Measurements from ENCODE around the gene DHRS7. TPM values are rescaled to one million over a fixed set of nuclear protein-coding genes. Genes with fewer than 3 reads are reported as not detected.

DHRS7 gene
- total and polyA plus RNA-seq, 3 donors from 2014 or later = 14.6 to 22.9 (median 20.9) TPM

DNA sequence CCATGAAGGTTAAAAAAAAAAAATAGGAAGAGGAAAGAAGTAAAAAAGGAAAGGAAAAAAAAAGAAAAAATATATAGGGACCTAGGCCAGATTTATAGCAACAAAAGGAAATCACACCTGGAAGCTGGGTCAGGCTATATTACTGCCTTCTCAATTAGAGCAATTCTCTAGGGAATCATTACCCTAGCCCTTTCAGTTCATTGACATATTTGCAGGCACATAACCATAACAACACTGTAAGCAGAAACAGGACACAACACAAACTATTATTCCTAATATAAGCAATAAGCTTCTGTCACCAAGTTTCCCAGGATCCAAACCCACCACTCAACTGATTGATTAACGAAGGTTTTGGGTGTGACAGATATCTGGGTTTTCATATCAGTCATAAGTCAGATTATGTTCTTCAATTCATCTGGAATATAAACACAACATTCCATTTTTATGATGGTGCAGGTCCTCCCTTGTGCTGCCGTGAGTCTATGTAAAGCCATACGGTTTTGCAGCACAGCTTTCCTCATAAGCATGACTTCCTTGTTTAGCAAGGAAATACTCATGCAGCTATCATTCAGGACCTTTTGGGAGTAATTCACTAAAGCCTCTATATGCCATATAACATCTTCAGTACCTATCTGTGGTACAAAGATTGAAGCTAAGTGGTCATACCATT, 69.3 kb downstream of the DHRS7 start:
- Histone ChIP-seq H3K9me3 (no peaks in the 10 kb centered on the region), H3K27me3 (no peaks in the 10 kb centered on the region), H3K4me3 (no peak overlapping the region), H3K36me3 (ENCODE audit: low read depth, missing control alignments) (no peaks in the 10 kb centered on the region), H3K4me1 (peaks cover 15% of the 10 kb centered on the region), H3K27ac (no peak overlapping the region)
- 52 to 57% methylated on average over 3 of the region's 3 CpGs for WGBS, 2 donors
- no peak for DNase-seq
- TF ChIP-seq POLR2A (IDR thresholded peaks at IDR 0.05) = no peak
- no peak for TF ChIP-seq CTCF (IDR thresholded peaks at IDR 0.05)
- intact Hi-C loops (cut with DNase I; ENCODE audit: low total_unique reads) = no loop called here

GRCh38 chr14:60095231-60095630, 70.0 kb downstream of the DHRS7 start:
- H3K27me3 ChIP-seq = no peaks in the 10 kb centered on the region
- peaks cover 17% of the 10 kb centered on the region for H3K4me1 ChIP-seq
- no peak for DNase-seq
- no peaks in the 10 kb centered on the region for H3K9me3 ChIP-seq
- no peak overlapping the region for H3K4me3 ChIP-seq
- TF ChIP-seq CTCF (IDR thresholded peaks at IDR 0.05) = no peak
- no peaks in the 10 kb centered on the region for H3K36me3 ChIP-seq (ENCODE audit: low read depth, missing control alignments)
- intact Hi-C loops (cut with DNase I; ENCODE audit: low total_unique reads) = no loop called here
- no peak overlapping the region for H3K27ac ChIP-seq

- intact Hi-C loops (cut with DNase I; ENCODE audit: low total_unique reads) = no loop called here
- 40 to 48% methylated on average over 5 of the region's 5 CpGs for WGBS, 2 donors
- no peak for TF ChIP-seq POLR2A (IDR thresholded peaks at IDR 0.05)
- no peak for TF ChIP-seq CTCF (IDR thresholded peaks at IDR 0.05)
- no peaks in the 10 kb centered on the region for H3K36me3 ChIP-seq (ENCODE audit: low read depth, missing control alignments)
- peaks cover 17% of the 10 kb centered on the region for H3K4me1 ChIP-seq
- no peak overlapping the region for H3K27ac ChIP-seq
- no peaks in the 10 kb centered on the region for H3K27me3 ChIP-seq
- no peak for DNase-seq
- no peak overlapping the region for H3K4me3 ChIP-seq
- no peaks in the 10 kb centered on the region for H3K9me3 ChIP-seq
Observed at GRCh38 chr14:60094306-60094897, 70.8 kb downstream of the DHRS7 start.

Other genes with a start within 250 kb of the DHRS7 start
- gene LRRC9, start 245.3 kb downstream of the DHRS7 start, total RNA-seq = 10 to 100 TPM in 1 of 2 donors, 1 to 10 TPM in 1; 4.3 to 11.0 TPM
- 10.1 TPM for gene LRRC9, start 245.3 kb downstream of the DHRS7 start, polyA plus RNA-seq (ENCODE audit: insufficient read depth, low read depth, low replicate concordance)
- gene PCNX4, start 73.5 kb downstream of the DHRS7 start, total RNA-seq = 100 to 1,000 TPM; 118 to 133 TPM
- gene PCNX4, start 73.5 kb downstream of the DHRS7 start, polyA plus RNA-seq (ENCODE audit: insufficient read depth, low read depth, low replicate concordance) = 42.3 TPM
- 10 to 100 TPM; 73.0 to 91.1 TPM for gene PPM1A, start 83.8 kb upstream of the DHRS7 start, total RNA-seq
- gene PPM1A, start 83.8 kb upstream of the DHRS7 start, polyA plus RNA-seq (ENCODE audit: insufficient read depth, low read depth, low replicate concordance) = 146 TPM